MM.1S (cell line): ENCODE results near the gene OR8G1.

ENCODE experiments used
- DNase-seq: peaks from one replicate; pipeline ENCODE4 v3.0.0-alpha.2; 2015
- H2AFZ ChIP-seq: fragments of 300-600 bp; sonication (generic); 2 replicates; pipeline ENCODE4 v1.6.0; 2016; ENCODE audit warnings: antibody characterized with exemption, low read length
- H3F3A ChIP-seq: fragments of 300-600 bp; sonication (generic); 2 replicates; pipeline ENCODE4 v1.6.1; 2016; ENCODE audit warnings: mild to moderate bottlenecking, antibody characterized with exemption, low read length, moderate library complexity, mixed read lengths; ENCODE audit not compliant: insufficient read depth
- H3K27ac ChIP-seq: fragments of 300-600 bp; sonication (generic); 2 replicates; pipeline ENCODE4 v1.5.1; 2016; ENCODE audit warnings: mild to moderate bottlenecking, low read length
- H3K27me3 ChIP-seq: fragments of 300-600 bp; sonication (generic); replicated peaks from 2 replicates; pipeline ENCODE4 v1.6.0; 2016; ENCODE audit warnings: low read length; ENCODE audit not compliant: insufficient read depth
- H3K36me3 ChIP-seq: fragments of 300-600 bp; sonication (generic); replicated peaks from 2 replicates; pipeline ENCODE4 v1.6.1; 2016; ENCODE audit warnings: mild to moderate bottlenecking, low read length, mixed read lengths; ENCODE audit not compliant: insufficient read depth
- H3K4me1 ChIP-seq: fragments of 300-600 bp; sonication (generic); 2 replicates; pipeline ENCODE4 v1.6.1; 2016; ENCODE audit warnings: low read length, mixed read lengths
- H3K4me2 ChIP-seq: fragments of 300-600 bp; sonication (generic); 2 replicates; pipeline ENCODE4 v1.6.0; 2016; ENCODE audit warnings: low read depth, low read length
- H3K4me3 ChIP-seq: fragments of 300-600 bp; sonication (generic); 2 replicates; pipeline ENCODE4 v1.5.1; 2016; ENCODE audit warnings: low read length, mixed read lengths
- H3K79me2 ChIP-seq: fragments of 300-600 bp; sonication (generic); 2 replicates; pipeline ENCODE4 v1.6.1; 2016; ENCODE audit warnings: mixed run types, low read length, mixed read lengths
- H3K9ac ChIP-seq: fragments of 300-600 bp; sonication (generic); 2 replicates; pipeline ENCODE4 v1.6.1; 2016; ENCODE audit warnings: low read length, mixed read lengths
- H3K9me2 ChIP-seq: fragments of 300-600 bp; sonication (generic); replicated peaks from 2 replicates; pipeline ENCODE4 v1.6.1; 2016; ENCODE audit warnings: mild to moderate bottlenecking, low read length, mixed read lengths; ENCODE audit not compliant: insufficient read depth
- H3K9me3 ChIP-seq: fragments of 300-600 bp; sonication (generic); replicated peaks from 2 replicates; pipeline ENCODE4 v1.6.1; 2016; ENCODE audit warnings: mild to moderate bottlenecking, low read length, mixed read lengths; ENCODE audit not compliant: insufficient read depth
- H4K20me1 ChIP-seq: fragments of 300-600 bp; sonication (generic); 2 replicates; pipeline ENCODE4 v1.6.1; 2016; ENCODE audit warnings: mild to moderate bottlenecking, low read length, moderate library complexity, mixed read lengths; ENCODE audit not compliant: insufficient read depth
- CTCF ChIP-seq: fragments of 300-600 bp; sonication (generic); IDR thresholded peaks from 2 replicates; pipeline ENCODE4 v1.5.1; 2016; ENCODE audit warnings: antibody characterized with exemption, low read length, mixed read lengths
- EZH2 ChIP-seq: fragments of 300-600 bp; sonication (generic); optimal IDR thresholded peaks from 2 replicates; pipeline ENCODE3; 2017; ENCODE audit warnings: low read depth, mild to moderate bottlenecking, antibody characterized with exemption, low read length, mixed read lengths
- EZH2phosphoT487 ChIP-seq: fragments of 300-600 bp; sonication (generic); IDR thresholded peaks from 2 replicates; pipeline ENCODE4 v1.6.1; 2018; ENCODE audit warnings: antibody characterized with exemption, low read length

Gene OR8G1

DNA sequence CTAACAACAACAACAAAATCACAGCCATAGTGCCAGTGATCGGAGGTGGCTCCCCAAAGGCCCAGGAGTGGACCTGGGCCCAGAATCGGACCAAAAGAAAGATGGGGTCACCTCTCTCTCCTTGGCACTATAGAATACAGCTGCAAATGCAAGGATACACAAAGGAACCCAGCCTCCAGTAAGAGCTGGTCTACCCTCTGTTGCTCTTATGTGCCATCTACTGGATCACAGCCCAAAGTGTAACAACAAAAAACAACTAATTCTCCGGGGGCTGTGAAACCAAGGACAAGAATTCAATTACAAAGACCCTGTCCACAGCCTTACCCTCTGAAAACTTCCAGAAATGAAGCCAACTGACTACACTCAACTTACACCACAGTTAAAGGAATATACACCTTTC, 36.9 kb downstream of the OR8G1 start:
- Histone ChIP-seq H3K4me2 (no peak overlapping the region), H4K20me1 (no peaks in the 10 kb centered on the region), H3K9ac (no peak overlapping the region), H3K79me2 (no peaks in the 10 kb centered on the region), H3K4me1 (no peaks in the 10 kb centered on the region), H3K27ac (no peak overlapping the region), H3K9me3 (no peaks in the 10 kb centered on the region), H2AFZ (no peak overlapping the region), H3F3A (no peaks in the 10 kb centered on the region), H3K27me3 (no peaks in the 10 kb centered on the region), H3K4me3 (no peak overlapping the region), H3K9me2 (no peaks in the 10 kb centered on the region), H3K36me3 (no peaks in the 10 kb centered on the region)
- TF ChIP-seq EZH2 (no peak), CTCF (0 out of 2 replicates have a peak, but pooled peaks have one; percentile 7)
- DNase-seq: no peak

DNA sequence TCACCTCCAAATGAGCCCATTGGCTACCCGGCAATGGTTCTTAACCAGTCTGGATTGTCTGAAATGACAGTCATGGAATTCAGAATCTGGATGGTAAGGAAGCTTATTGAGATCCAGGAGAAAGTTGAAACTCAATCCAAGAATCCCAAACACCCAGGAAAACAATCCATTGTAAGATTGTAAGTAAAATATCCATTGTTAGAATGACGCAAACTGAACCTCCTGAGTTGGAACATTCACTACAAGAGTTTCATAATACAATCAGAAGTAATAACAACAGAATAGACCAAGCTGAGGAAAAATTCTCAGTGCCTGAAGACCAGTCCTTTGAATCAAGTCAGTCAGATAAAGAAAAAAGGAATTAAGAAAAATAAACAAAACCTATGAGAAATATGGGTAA, 37.4 kb downstream of the OR8G1 start:
- H3K9me2 ChIP-seq: no peaks in the 10 kb centered on the region
- no peak overlapping the region for H3K4me3 ChIP-seq
- no peaks in the 10 kb centered on the region for H3F3A ChIP-seq
- H3K4me2 ChIP-seq: no peak overlapping the region
- no peak overlapping the region for H2AFZ ChIP-seq
- no peaks in the 10 kb centered on the region for H4K20me1 ChIP-seq
- no peaks in the 10 kb centered on the region for H3K36me3 ChIP-seq
- no peak overlapping the region for H3K9ac ChIP-seq
- no peak for DNase-seq
- no peaks in the 10 kb centered on the region for H3K79me2 ChIP-seq
- no peak overlapping the region for H3K27ac ChIP-seq
- TF ChIP-seq EZH2phosphoT487 (no peak), CTCF (no peak), EZH2 (no peak)
- no peaks in the 10 kb centered on the region for H3K27me3 ChIP-seq
- H3K9me3 ChIP-seq: no peaks in the 10 kb centered on the region
- H3K4me1 ChIP-seq: no peaks in the 10 kb centered on the region

GRCh38 chr11:124285610-124286344, 44.9 kb downstream of the OR8G1 start:
- Histone ChIP-seq H3K79me2 (no peaks in the 10 kb centered on the region), H3K27me3 (no peaks in the 10 kb centered on the region), H3K4me1 (no peaks in the 10 kb centered on the region), H3K4me3 (no peak overlapping the region), H3K4me2 (no peak overlapping the region), H3K27ac (no peak overlapping the region), H3K36me3 (no peaks in the 10 kb centered on the region), H4K20me1 (no peaks in the 10 kb centered on the region), H3K9me3 (no peaks in the 10 kb centered on the region), H3F3A (no peaks in the 10 kb centered on the region), H2AFZ (no peak overlapping the region), H3K9ac (no peak overlapping the region), H3K9me2 (no peaks in the 10 kb centered on the region)
- TF ChIP-seq EZH2 (no peak), EZH2phosphoT487 (no peak), CTCF (no peak)
- no peak for DNase-seq
